H1 (cell line): Measurements from ENCODE around the gene UVSSA.
"Not testable (repeated sequence)": the region's sequence is repeated elsewhere in the genome, so short reads cannot be mapped to it uniquely, and the experiment has no call there.

ENCODE experiments used
- ASH2L ChIP-seq: fragments of 200-600, 300-600 bp; sonication (generic); IDR thresholded peaks from one replicate; pipeline ENCODE4 v1.7.1; 2017; ENCODE audit warnings: low read length
- EP300 ChIP-seq, 2 experiments: IDR thresholded peaks; 1 replicate in 1 of 2; 2 replicates in 1 of 2; pipeline ENCODE4 v1.6.1; 2011 to 2012; ENCODE audit warnings: low read depth in 2 of 2, low read length in 2 of 2, mild to moderate bottlenecking in 2 of 2, borderline replicate concordance in 1 of 2, inconsistent platforms in 1 of 2, moderate library complexity in 1 of 2
- EZH2 ChIP-seq: fragments of 200-600 bp; sonication (generic); IDR thresholded peaks from 2 replicates; pipeline ENCODE4 v1.7.1; 2012; ENCODE audit warnings: low read depth, mild to moderate bottlenecking, moderate library complexity, low read length, inconsistent platforms; ENCODE audit not compliant: severe bottlenecking
- GABPA ChIP-seq: IDR thresholded peaks from 2 replicates; pipeline ENCODE4 v1.6.1; 2011; ENCODE audit warnings: mild to moderate bottlenecking, low read length, moderate library complexity, borderline replicate concordance; ENCODE audit not compliant: insufficient read depth
- MAFK ChIP-seq: IDR thresholded peaks from 2 replicates; pipeline ENCODE4 v1.6.1; 2012; ENCODE audit warnings: low read depth, mild to moderate bottlenecking, improper control_type of control experiment, low read length
- POLR2A ChIP-seq, 2 experiments: IDR thresholded peaks; 1 replicate in 1 of 2; 2 replicates in 1 of 2; pipeline ENCODE4 v1.6.1; 2011; ENCODE audit warnings: low read depth in 2 of 2, low read length in 2 of 2, mild to moderate bottlenecking in 2 of 2; ENCODE audit errors: control extremely low read depth in 1 of 2
- SIN3A ChIP-seq, 2 experiments: IDR thresholded peaks in 1 of 2; conservative IDR thresholded peaks in 1 of 2; 2 replicates each; pipeline ENCODE4 v1.6.1; 2011 to 2012; ENCODE audit warnings: low read length in 2 of 2, improper control_type of control experiment in 1 of 2, low read depth in 1 of 2, mild to moderate bottlenecking in 1 of 2
- SIRT6 ChIP-seq: IDR thresholded peaks from one replicate; pipeline ENCODE4 v1.7.1; 2012; ENCODE audit warnings: low read length, inconsistent platforms
- SP2 ChIP-seq: IDR thresholded peaks from 2 replicates; pipeline ENCODE4 v1.6.1; 2012; ENCODE audit warnings: mild to moderate bottlenecking, low read length, inconsistent platforms
- TF ChIP-seq, protein P1 (sequence below), 3 experiments: IDR thresholded peaks; 1 replicate in 2 of 3; 2 replicates in 1 of 3; pipeline versions ENCODE4 v1.5.1 to v1.6.1; 2011; ENCODE audit warnings: low read length in 3 of 3, mild to moderate bottlenecking in 3 of 3, inconsistent platforms in 2 of 3, low read depth in 1 of 3, moderate library complexity in 1 of 3; ENCODE audit not compliant: insufficient read depth in 1 of 3; ENCODE audit errors: control extremely low read depth in 1 of 3

DNA sequence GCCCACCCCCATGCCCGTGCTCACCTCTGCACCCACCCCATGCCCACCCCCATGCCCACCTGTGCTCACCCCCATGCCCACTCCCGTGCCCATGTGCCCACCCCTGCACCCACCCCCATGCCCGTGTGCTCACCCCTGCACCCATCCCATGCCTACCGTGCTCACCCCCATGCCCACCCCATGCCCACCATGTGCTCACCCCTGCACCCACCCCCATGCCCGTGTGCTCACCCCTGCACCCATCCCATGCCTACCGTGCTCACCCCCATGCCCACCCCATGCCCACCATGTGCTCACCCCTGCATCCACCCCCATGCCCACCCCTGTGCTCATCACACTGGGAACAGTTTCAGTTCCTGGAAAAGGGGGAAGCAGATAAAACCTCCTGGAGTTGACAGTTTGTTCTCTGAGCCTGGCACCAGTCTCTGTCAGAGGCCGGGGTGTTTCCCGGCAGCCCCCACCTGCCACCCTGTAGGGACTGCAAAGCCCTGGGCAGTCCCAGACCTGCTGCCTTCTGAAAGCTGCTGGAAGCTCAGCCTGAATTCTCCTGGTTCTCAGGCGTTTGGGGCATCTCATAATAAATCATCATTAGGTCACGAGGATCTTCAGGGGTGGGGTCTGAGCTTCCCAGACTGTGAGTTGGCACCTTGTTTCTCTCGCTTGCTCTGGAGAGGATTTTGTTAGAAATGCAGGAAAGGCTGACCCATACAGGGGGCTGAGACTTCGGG is 13.0 kb upstream of the UVSSA start:
- TF ChIP-seq, protein P1, sequence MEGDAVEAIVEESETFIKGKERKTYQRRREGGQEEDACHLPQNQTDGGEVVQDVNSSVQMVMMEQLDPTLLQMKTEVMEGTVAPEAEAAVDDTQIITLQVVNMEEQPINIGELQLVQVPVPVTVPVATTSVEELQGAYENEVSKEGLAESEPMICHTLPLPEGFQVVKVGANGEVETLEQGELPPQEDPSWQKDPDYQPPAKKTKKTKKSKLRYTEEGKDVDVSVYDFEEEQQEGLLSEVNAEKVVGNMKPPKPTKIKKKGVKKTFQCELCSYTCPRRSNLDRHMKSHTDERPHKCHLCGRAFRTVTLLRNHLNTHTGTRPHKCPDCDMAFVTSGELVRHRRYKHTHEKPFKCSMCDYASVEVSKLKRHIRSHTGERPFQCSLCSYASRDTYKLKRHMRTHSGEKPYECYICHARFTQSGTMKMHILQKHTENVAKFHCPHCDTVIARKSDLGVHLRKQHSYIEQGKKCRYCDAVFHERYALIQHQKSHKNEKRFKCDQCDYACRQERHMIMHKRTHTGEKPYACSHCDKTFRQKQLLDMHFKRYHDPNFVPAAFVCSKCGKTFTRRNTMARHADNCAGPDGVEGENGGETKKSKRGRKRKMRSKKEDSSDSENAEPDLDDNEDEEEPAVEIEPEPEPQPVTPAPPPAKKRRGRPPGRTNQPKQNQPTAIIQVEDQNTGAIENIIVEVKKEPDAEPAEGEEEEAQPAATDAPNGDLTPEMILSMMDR (IDR thresholded peaks at IDR 0.05; ENCODE audit: control extremely low read depth in 1 of 3, insufficient read depth in 1 of 3, low read depth in 1 of 3, low read length in 3 of 3), result not testable (repeated sequence)
- not testable (repeated sequence) for TF ChIP-seq SIN3A (conservative IDR thresholded peaks at IDR 0.05 in 1 of 2, IDR thresholded peaks at IDR 0.05 in 1 of 2; ENCODE audit: low read depth in 1 of 2, low read length in 2 of 2); GABPA; SIRT6; EP300 (IDR thresholded peaks at IDR 0.05; ENCODE audit: borderline replicate concordance in 1 of 2, low read depth in 2 of 2, low read length in 2 of 2); ASH2L; SP2; EZH2; MAFK; POLR2A (IDR thresholded peaks at IDR 0.05; ENCODE audit: control extremely low read depth in 1 of 2, low read depth in 2 of 2, low read length in 2 of 2)
